AG09309 (cell line): ENCODE data around the gene LMO2.
"Not testable (repeated sequence)": the region's sequence is repeated elsewhere in the genome, so short reads cannot be mapped to it uniquely, and the experiment has no call there.

Source experiments
- DNase-seq: peaks from one replicate; pipeline ENCODE4 v3.0.0-alpha.2; 2010; ENCODE audit warnings: low read depth
- H3K4me3 ChIP-seq: 2 replicates; pipeline ENCODE4 v1.5.1; 2011; ENCODE audit warnings: mild to moderate bottlenecking, low read depth, low read length, moderate library complexity; ENCODE audit not compliant: control insufficient read depth
- TF ChIP-seq, protein P1 (sequence below): IDR thresholded peaks from 2 replicates; pipeline ENCODE4 v1.5.1; 2011; ENCODE audit warnings: mild to moderate bottlenecking, low read depth, low read length, inconsistent platforms; ENCODE audit not compliant: insufficient read depth, control insufficient read depth; ENCODE audit errors: missing control alignments

Gene LMO2

DNA sequence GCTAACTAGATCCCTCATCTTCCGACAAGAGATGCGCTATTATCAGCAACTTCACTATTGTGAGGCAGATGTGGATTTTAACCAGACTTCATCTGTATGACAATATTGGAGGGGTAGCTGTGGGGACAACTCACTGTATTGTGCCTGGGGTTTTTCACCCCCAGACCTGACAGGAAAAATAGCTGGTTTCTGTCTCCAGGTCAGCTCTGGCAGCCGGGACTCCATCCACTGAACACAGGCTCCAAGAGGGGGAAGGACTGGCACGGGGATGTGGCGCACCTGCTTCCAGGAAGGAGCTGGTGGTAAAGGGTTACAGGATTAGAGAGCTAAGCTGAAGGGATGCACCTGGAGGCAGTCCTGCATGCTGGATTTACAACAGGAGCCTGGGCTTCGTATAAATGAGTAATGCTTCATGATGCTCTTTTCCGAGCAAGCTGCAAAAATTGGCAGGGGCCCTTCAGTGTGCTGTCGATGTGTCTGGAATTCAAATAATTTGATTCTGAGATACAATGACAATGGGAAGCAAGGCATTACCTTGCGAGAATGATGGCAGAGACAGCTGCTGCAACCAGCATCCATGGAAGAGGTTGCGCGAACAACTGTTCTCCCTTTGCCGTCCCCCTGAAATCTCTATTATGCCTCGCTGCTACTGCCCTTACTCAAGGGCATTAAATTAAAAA lies 49.5 kb downstream of the LMO2 start:
- no peak for DNase-seq
- TF ChIP-seq, protein P1, sequence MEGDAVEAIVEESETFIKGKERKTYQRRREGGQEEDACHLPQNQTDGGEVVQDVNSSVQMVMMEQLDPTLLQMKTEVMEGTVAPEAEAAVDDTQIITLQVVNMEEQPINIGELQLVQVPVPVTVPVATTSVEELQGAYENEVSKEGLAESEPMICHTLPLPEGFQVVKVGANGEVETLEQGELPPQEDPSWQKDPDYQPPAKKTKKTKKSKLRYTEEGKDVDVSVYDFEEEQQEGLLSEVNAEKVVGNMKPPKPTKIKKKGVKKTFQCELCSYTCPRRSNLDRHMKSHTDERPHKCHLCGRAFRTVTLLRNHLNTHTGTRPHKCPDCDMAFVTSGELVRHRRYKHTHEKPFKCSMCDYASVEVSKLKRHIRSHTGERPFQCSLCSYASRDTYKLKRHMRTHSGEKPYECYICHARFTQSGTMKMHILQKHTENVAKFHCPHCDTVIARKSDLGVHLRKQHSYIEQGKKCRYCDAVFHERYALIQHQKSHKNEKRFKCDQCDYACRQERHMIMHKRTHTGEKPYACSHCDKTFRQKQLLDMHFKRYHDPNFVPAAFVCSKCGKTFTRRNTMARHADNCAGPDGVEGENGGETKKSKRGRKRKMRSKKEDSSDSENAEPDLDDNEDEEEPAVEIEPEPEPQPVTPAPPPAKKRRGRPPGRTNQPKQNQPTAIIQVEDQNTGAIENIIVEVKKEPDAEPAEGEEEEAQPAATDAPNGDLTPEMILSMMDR, result no peak
- H3K4me3 ChIP-seq, result no peak overlapping the region

DNA sequence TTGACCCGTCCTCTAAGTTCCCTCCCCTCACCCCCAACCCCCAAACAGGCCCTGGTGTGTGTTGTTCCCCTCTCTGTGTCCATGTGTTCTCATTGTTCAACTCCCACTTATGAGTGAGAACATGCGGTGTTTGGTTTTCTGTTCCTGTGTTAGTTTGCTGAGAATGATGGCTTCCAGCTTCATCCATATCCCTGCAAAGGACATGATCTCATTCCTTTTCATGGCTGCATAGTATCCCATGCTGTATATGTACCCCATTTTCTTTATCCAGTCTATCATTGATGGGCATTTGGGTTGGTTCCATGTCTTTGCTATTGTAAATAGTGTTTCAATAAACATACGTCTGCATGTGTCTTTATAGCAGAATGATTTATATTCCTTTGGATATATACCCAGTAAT lies 53.6 kb downstream of the LMO2 start:
- DNase-seq, H3K4me3 ChIP-seq: not testable (repeated sequence)

DNA sequence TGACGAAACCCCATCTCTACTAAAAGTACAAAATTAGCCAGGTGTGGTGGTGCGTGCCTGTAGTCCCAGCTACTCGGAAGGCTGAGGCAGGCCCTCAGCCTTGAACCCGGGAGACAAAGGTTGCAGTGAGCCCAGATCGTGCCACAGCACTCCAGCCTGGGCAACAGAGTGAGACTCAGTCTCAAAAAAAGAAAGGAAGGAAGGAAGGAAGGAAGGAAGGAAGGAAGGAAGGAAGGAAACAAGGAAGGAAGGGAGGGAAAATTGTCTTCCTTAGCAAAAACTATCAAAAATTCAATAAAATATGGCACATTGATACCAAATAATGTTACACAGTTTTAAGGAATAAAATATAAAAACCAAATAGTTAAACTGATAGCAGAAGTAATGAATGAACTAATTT lies 54.5 kb downstream of the LMO2 start:
- not testable (repeated sequence) for DNase-seq

DNA sequence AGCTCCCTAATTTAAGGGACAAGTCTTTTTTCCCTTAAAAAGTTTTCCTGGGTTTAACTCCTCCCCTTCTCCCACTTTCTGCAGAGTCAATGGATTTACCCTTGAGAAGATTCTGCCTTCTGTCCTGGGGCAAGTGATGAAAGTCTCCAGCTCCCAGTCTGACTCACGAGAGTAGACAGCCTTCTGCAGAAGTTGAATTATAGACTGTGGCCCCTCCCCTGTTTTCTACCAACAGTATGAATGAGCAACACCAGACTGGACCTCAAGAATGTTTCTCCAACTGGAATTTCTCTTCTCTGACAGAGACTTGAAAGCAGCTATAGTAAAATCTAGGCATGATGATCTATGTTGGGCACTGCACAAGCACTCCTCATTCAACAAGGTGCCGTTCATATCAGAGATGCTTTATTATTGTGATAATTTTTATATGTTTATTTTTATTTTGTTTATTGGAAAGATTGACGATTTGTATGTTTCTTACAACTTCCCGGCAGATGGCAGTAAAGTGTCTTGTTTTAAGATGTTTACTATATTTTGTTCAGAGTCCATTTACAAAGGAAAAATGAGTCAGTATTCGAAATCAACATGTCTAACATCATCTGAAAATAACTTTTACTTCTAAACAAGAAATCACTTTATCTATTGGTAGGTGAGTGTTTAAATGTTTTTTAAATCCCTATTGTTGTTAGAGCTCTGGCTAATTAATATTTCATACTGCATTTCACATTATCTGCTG lies 56.6 kb downstream of the LMO2 start:
- TF ChIP-seq, protein P1, result peak; percentile 9
- peak; percentile 53 for DNase-seq
- no peak overlapping the region for H3K4me3 ChIP-seq

More for the DNA sequence above, 54.5 kb downstream of the LMO2 start:
- H3K4me3 ChIP-seq, result not testable (repeated sequence)

DNA sequence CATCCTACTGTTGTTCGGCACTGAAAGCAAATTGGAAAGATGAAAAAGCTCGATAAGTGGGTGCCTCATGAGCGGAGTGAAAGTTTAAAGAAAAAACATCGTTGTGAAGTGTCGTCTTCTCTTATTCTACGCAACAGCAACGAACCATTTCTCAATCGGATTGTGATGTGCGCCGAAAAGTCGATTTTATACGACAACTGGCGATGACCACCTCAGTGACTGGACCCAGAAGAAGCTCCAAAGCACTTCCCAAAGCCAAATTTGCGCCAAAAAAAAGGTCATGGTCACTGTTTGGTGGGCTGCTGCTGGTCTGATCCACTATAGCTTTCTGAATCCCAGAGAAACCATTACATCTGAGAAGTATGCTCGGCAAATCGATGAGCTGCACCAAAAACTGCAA lies 59.2 kb downstream of the LMO2 start:
- TF ChIP-seq, protein P1, result no peak
- H3K4me3 ChIP-seq, result no peak overlapping the region
- DNase-seq, result no peak

DNA sequence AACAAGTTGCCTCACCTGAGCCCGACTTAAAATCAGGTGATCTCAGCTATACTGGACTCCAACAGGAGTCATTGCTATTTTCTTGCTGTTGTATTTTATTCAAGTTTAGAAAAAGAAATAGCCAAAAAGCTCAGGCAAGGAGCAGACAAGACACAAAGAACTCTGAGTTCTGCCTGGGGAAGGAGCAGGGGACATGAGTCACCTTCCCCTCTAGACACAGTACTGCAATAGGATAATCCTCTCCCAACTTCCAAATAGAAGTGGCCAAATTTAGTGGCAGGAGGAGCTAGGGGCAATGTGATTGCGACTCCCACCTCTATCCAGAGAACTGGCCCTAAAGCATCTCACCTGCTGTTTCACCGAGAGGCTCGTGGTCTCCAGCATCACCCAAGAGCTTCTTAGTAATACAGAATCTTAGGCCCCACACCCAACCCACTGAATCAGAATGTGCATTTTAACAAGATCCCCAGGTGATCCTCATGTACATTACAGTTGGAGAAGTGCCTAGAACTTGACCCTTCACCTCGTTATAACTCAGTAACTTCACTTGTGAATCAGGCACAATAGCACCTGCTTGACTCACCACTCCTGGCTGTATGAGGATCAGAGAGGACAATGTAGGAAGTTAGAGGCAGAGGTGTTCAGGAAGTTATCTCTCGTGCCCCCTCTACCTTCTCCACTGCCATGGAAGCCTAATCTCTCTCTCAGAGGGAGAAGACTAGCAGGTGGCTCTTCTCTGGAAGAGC lies 60.8 kb downstream of the LMO2 start:
- H3K4me3 ChIP-seq, result no peak overlapping the region
- TF ChIP-seq, protein P1, result no peak
- DNase-seq, result no peak

DNA sequence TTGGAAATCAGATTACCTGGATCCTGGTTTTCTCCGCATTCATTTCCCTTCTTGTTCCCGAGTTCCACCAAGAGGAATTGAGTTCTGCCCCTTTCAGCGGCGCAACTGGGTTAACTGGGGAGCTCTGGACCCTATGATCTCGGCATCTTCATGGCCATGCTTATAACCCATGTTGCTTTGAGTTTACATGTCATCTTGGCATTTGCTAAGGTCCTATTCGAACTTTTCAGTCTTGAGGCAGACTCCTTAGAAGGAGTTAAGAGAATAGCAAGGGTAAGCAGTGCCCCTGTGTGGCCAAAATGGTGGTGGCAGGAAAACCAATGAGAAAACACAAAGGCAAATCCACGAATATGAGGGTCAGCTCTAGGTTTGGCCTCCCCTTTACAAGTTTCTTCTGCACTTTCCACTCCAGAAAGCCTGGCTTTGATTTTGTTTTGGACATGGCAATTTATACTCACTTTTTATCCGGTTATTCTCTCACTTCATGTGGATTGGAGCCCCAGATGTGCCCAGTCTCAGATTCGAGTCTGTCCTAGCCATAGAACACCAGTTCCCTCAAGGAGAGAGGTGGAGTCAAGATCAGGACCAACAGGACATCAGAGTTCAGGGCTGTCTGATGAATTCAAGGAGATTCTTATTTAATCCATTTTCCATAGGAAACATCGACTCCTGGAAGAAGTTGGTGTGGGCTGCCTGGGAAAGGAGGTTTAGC lies 62.3 kb downstream of the LMO2 start:
- peak overlapping the region; percentile 46 for H3K4me3 ChIP-seq

More for the DNA sequence above, 62.3 kb downstream of the LMO2 start:
- TF ChIP-seq, protein P1, result peak; percentile 89
- DNase-seq, result peak; percentile 43
